ENCODE data around the gene EPN2.

GRCh38 chr17:19298569-19299213 lies 61.5 kb downstream of the EPN2 start:
- TF ChIP-seq CTCF (conservative IDR thresholded peaks at IDR 0.05), result no peak
- TF ChIP-seq EZH2 (IDR thresholded peaks at IDR 0.05; ENCODE audit: low read depth), result no peak

All from PC-9 (cell line).